Lung (tissue), 12 donors: ENCODE measurements around the gene GALM. TPM values are rescaled to one million over a fixed set of nuclear protein-coding genes. Genes with fewer than 3 reads are reported as not detected.

Experiments
- ATAC-seq: fragments of 200-7000 bp; cut with Tn5 transposase; one replicate; pipeline ENCODE4 v1.9.1; 2020; ENCODE audit warnings: moderate number of reproducible peaks; ENCODE audit not compliant: insufficient read depth, low FRiP score
- DNase-seq, 3 donors: peaks; one replicate each; pipeline ENCODE4 v3.0.0-alpha.2; 2013 to 2017
- H3K27ac ChIP-seq, 2 donors: one replicate each; pipeline ENCODE4 v1.5.1; 2013; ENCODE audit warnings: mild to moderate bottlenecking in 2 of 2, moderate library complexity in 2 of 2, control low read depth in 1 of 2, inconsistent platforms in 1 of 2, low read depth in 1 of 2, low read length in 1 of 2
- H3K27me3 ChIP-seq, 3 donors: one replicate each; pipeline ENCODE4 v1.5.1; 2013; ENCODE audit warnings: low read length in 2 of 3; ENCODE audit not compliant: control insufficient read depth in 3 of 3, insufficient read depth in 3 of 3
- H3K36me3 ChIP-seq, 4 donors: one replicate each; pipeline ENCODE4 v1.5.1; 2013; ENCODE audit warnings: low read length in 4 of 4, mild to moderate bottlenecking in 1 of 4, moderate library complexity in 1 of 4; ENCODE audit not compliant: control insufficient read depth in 4 of 4, insufficient read depth in 4 of 4
- H3K4me1 ChIP-seq, 5 donors: one replicate each; pipeline ENCODE4 v1.5.1; 2013; ENCODE audit warnings: low read length in 5 of 5, mild to moderate bottlenecking in 2 of 5, moderate library complexity in 1 of 5; ENCODE audit not compliant: control insufficient read depth in 5 of 5, insufficient read depth in 5 of 5
- H3K4me3 ChIP-seq: one replicate; pipeline ENCODE4 v1.5.1; 2013; ENCODE audit warnings: mild to moderate bottlenecking, control low read depth, moderate library complexity
- H3K9ac ChIP-seq, 2 donors: one replicate each; pipeline ENCODE4 v1.5.1; 2013; ENCODE audit warnings: low read length in 2 of 2, control low read depth in 1 of 2; ENCODE audit not compliant: insufficient read depth in 1 of 2
- H3K9me3 ChIP-seq, 4 donors: one replicate each; pipeline ENCODE4 v1.5.1; 2013; ENCODE audit warnings: low read length in 3 of 4, mild to moderate bottlenecking in 1 of 4, moderate library complexity in 1 of 4; ENCODE audit not compliant: control insufficient read depth in 4 of 4, insufficient read depth in 3 of 4
- WGBS, 2 donors: extraction: QIAGEN DNeasy Blood & Tissue Kit; methylation state at CpG; one replicate each; pipeline ENCODE4 v1.1.7; 2013; 5-methylcytosine and 5-hydroxymethylcytosine counted together
- polyA plus RNA-seq, 2 donors: library from polyadenylated mRNA; stranded (reverse); fragments of 200-250 nt; gene quantifications; one replicate each; pipeline ENCODE4 v1.2.1, GENCODE V29; 2013
- total RNA-seq, 2 donors: library from RNA; depleted of rRNA in 1 of 2; stranded (reverse); fragments of >200 nt in 1 of 2; gene quantifications; one replicate each; pipeline ENCODE4 v1.2.1, GENCODE V29; 2014 to 2021
- TF ChIP-seq, protein P1 (sequence below): IDR thresholded peaks from 2 replicates; pipeline ENCODE4 v1.5.1; 2012; ENCODE audit warnings: mild to moderate bottlenecking; ENCODE audit errors: control extremely low read depth, extremely low read depth
- donor health status: control.
- donor health status: control.
- donor health status: Bipolar disorder and iron deficiency.
- donor health status: healthy.
- donor health status: DM: yes; HTN: yes; CAD: no.

Gene GALM
- total and polyA plus RNA-seq, 4 donors, result 7.6 to 25.5 (median 14.1) TPM

DNA sequence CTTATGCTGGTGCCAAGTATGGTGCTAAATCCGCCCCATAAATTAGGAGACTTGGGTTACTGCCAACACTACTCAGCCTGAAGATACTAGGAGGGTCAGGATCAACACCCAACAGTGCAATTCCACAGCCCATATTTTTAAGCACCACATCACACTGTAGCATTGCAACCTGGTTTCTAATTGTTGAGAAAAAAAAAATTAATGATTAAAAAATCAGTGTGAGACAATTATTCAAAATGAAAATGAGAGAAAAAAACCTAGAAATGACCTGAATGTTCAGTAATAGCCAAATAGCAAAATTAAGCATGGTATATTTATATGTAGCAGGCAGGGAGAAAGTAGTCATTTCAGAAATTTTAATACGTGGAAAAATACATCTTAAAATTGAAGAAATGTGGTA lies 33.9 kb upstream of the GALM start:
- DNase-seq (no peak), ATAC-seq (no peak)
- Histone ChIP-seq H3K4me3 (no peak overlapping the region), H3K27ac (no peak overlapping the region), H3K9me3 (no peaks in the 10 kb centered on the region), H3K9ac (no peak overlapping the region), H3K36me3 (no peaks in the 10 kb centered on the region), H3K27me3 (no peaks in the 10 kb centered on the region), H3K4me1 (peaks cover 0 to 3% (median 0%) of the 10 kb centered on the region in 5 donors)
- TF ChIP-seq, protein P1, sequence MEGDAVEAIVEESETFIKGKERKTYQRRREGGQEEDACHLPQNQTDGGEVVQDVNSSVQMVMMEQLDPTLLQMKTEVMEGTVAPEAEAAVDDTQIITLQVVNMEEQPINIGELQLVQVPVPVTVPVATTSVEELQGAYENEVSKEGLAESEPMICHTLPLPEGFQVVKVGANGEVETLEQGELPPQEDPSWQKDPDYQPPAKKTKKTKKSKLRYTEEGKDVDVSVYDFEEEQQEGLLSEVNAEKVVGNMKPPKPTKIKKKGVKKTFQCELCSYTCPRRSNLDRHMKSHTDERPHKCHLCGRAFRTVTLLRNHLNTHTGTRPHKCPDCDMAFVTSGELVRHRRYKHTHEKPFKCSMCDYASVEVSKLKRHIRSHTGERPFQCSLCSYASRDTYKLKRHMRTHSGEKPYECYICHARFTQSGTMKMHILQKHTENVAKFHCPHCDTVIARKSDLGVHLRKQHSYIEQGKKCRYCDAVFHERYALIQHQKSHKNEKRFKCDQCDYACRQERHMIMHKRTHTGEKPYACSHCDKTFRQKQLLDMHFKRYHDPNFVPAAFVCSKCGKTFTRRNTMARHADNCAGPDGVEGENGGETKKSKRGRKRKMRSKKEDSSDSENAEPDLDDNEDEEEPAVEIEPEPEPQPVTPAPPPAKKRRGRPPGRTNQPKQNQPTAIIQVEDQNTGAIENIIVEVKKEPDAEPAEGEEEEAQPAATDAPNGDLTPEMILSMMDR, result no peak
- WGBS, 2 donors, result 76 to 89% methylated on average over 2 of the region's 2 CpGs

DNA sequence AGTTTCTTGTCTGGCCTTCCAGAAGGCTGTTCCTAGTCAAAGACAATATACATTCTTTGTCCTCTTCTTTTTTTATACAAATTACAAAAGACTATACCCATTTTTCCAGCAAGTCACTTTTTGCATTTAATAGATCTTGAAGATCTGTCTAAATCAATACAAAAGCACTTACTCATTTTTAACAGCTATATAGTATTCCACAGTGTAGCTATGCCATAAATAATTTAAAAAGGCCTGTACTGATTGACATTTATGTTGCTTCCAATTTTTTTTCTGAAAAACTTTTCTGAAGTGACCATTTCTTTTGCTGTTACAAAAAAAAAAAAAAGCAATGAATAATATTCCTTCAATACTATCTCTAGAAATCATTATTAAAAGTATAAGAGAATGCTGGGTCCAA lies 32.9 kb upstream of the GALM start:
- DNase-seq, result no peak
- no peak for ATAC-seq
- Histone ChIP-seq H3K4me1 (no peaks in the 10 kb centered on the region), H3K9ac (no peak overlapping the region), H3K27me3 (no peaks in the 10 kb centered on the region), H3K27ac (no peak overlapping the region), H3K36me3 (no peaks in the 10 kb centered on the region), H3K9me3 (no peaks in the 10 kb centered on the region), H3K4me3 (no peak overlapping the region)
- TF ChIP-seq, protein P1, result no peak

DNA sequence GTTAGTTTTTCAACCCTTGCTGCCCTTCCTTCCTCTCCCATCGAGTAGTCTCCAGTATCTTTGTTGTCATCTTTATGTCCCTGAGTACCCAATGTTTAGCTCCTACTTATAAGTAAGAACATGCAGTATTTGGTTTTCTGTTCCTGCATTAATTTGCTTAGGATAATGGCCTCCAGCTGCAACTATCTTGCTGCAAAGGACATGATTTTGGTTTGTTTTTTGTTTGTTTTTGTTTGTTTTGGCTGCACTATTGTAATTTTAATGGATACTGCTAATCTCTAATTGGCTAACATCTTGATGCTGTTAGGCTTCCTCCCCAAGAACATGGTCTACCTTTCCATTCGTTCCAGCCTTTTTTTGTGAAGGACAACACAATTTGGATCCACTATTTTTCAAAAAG lies 32.0 kb upstream of the GALM start:
- DNase-seq, result no peak
- TF ChIP-seq, protein P1, result no peak
- Histone ChIP-seq H3K4me1 (no peaks in the 10 kb centered on the region), H3K36me3 (no peaks in the 10 kb centered on the region), H3K27ac (no peak overlapping the region), H3K9me3 (no peaks in the 10 kb centered on the region), H3K4me3 (no peak overlapping the region), H3K27me3 (no peaks in the 10 kb centered on the region), H3K9ac (no peak overlapping the region)
- ATAC-seq, result no peak
- WGBS, 2 donors, result 52 to 70% methylated on average over 2 of the region's 2 CpGs

DNA sequence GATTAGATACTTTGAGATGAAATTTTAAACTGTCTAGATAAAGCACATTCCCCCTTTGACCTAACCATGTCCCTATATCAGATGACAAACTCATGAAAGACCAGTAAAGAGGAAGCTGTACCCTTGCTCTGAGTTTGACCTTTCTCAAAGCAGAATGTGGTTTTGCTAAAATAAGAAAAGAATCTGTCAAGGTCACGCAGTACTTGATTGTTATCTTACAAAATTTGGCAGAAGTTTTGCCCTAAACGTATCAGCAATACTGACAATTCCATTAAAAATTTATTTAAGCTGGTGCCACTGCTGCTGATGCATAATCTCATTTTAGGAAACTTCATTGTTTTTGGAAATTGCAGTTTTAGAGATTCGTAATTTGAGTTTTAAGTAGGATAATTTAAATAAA lies 31.2 kb upstream of the GALM start:
- H3K4me1 ChIP-seq, result no peaks in the 10 kb centered on the region
- H3K4me3 ChIP-seq, result no peak overlapping the region
- no peaks in the 10 kb centered on the region for H3K27me3 ChIP-seq
- DNase-seq (no peak), ATAC-seq (no peak)
- H3K27ac ChIP-seq, result no peak overlapping the region
- H3K36me3 ChIP-seq, result no peaks in the 10 kb centered on the region
- no peaks in the 10 kb centered on the region for H3K9me3 ChIP-seq
- 30 to 41% methylated on average over 3 of the region's 3 CpGs for WGBS, 2 donors
- no peak overlapping the region for H3K9ac ChIP-seq
- TF ChIP-seq, protein P1, result no peak
